GM12874 (cell line): ENCODE data around the gene SLC12A8.

Experiments
- TF ChIP-seq, protein P1 (sequence below): IDR thresholded peaks from 2 replicates; pipeline ENCODE4 v1.5.1; 2011; ENCODE audit warnings: low read depth, mild to moderate bottlenecking, control low read depth, low read length, moderate library complexity; ENCODE audit not compliant: insufficient read depth

SLC12A8 gene

DNA sequence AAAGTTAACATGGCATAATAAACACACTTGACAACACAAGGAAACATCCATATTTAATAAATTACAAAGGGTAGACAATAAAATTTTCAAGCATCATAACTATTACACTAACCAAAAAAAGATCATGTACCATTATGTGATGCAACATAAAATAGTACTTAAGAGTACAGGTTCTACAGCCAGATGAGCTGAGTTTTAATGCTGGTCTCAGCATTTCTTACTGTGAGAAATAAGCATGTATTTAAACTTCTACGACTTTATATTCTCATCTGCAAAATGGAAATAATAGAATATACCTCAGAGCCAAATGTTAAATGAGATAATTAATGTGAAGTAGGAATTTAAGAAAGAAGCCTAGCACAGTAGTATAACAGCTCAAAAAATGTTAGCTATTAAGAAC lies 33.7 kb upstream of the SLC12A8 start:
- TF ChIP-seq, protein P1, sequence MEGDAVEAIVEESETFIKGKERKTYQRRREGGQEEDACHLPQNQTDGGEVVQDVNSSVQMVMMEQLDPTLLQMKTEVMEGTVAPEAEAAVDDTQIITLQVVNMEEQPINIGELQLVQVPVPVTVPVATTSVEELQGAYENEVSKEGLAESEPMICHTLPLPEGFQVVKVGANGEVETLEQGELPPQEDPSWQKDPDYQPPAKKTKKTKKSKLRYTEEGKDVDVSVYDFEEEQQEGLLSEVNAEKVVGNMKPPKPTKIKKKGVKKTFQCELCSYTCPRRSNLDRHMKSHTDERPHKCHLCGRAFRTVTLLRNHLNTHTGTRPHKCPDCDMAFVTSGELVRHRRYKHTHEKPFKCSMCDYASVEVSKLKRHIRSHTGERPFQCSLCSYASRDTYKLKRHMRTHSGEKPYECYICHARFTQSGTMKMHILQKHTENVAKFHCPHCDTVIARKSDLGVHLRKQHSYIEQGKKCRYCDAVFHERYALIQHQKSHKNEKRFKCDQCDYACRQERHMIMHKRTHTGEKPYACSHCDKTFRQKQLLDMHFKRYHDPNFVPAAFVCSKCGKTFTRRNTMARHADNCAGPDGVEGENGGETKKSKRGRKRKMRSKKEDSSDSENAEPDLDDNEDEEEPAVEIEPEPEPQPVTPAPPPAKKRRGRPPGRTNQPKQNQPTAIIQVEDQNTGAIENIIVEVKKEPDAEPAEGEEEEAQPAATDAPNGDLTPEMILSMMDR = no peak

DNA sequence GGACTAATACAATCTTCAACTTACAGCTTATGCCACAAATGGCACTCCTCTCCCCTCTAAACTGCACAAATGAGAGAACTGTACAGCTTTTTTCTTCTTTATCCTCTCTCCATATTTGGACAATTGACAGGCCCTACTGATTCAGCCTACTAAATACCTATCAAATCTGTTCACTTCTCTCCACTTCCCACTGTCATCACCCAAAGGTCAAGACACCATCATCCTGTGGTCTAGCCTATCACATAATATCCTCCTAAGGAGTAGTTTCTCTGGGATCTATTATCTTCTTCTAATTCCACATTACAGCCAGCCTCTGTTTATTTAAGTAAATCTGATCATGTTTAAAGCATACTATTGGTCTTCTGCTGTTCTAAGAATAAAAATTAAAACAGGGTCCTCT lies 33.0 kb upstream of the SLC12A8 start:
- TF ChIP-seq, protein P1 = no peak

DNA sequence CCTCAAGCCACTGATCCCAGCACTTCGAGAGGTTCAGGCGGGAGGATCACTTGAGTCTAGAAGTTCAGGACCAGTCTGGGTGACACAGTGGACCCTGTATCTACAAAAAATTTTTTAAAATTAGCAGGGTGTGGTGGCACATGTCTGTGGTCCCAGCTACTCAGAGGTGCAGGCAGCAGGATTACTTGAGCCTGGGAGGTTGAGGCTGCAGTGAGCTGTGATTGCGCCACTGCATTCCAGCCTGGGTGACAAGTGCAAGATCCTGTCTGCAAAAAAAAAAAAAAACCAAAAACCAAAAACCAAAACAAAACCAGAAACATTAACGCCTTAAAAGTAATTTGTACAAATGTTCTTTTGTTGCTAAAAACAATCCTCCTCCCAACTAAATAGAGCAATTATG lies 27.9 kb upstream of the SLC12A8 start:
- TF ChIP-seq, protein P1 = no peak

GRCh38 chr3:125239266-125239665 lies 26.7 kb upstream of the SLC12A8 start:
- TF ChIP-seq, protein P1 = no peak

DNA sequence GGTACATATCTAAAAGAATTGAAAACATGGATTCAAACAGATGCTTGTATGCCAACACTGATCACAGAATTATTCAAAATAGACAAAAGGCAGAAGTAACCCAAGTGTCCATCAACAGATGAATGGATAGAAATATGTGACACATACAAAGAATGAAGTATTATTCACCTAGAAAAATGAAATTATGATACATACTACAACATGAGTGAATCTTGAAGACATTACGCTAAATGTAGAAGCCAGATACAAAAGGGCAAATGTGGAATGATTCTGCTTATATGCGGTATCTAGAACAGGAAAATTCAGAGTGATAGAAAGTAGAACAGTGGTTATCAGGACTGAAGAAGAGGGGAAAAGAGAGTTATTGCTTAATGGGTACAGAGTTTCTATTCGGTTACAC lies 26.2 kb upstream of the SLC12A8 start:
- TF ChIP-seq, protein P1 = no peak

GRCh38 chr3:125236331-125236903 lies 23.9 kb upstream of the SLC12A8 start:
- TF ChIP-seq, protein P1 = no peak

DNA sequence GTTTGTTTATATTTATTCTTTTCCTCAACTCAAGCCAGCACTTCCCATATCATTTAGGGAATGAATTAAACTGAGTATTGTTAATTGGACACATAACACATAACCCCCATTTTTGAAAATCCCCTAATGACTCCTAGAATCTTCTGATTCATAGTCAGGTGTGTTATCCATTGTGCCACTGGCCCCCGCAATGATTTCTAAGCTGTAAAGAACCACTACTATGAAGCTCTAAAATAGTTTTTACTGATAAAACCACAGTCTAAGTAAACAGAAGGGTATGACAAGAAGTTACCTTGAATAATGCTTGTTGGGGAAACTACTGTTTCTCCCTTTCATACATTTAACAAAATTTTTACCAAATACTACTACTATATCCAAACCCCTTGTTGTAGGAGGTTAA lies 22.3 kb upstream of the SLC12A8 start:
- TF ChIP-seq, protein P1 = no peak

DNA sequence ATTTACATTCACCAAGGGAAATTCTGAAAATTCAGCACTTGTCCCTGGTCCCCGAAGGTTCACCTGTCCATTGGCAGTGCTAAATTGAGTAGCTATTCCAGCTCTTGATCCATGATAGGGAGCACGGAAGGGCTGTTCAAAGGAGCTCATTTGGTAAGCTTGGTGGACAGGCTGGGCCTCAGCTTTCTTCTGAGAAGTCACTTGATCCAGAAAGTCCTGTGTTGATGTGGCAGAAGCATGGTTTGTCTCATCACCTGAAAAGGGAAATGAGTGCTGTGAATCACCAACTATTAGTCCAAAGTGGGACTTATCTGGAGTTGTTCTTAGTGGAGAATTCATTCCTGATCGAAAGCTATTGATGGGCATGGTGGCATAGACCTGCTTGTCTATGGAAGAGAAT lies 19.9 kb upstream of the SLC12A8 start:
- TF ChIP-seq, protein P1 = no peak
